Neural progenitor cell (in vitro differentiated cells): Measurements from ENCODE around the gene PHPT1.

ENCODE experiments used
- EZH2phosphoT487 ChIP-seq: fragments of 200-600 bp; sonication (generic); IDR thresholded peaks from 2 replicates; pipeline ENCODE4 v1.6.1; 2017; ENCODE audit warnings: antibody characterized with exemption
- TF ChIP-seq, protein P1 (sequence below): fragments of 200-600 bp; sonication (generic); IDR thresholded peaks from 2 replicates; pipeline ENCODE4 v1.5.1; 2017; ENCODE audit warnings: antibody characterized with exemption, mild to moderate bottlenecking

DNA sequence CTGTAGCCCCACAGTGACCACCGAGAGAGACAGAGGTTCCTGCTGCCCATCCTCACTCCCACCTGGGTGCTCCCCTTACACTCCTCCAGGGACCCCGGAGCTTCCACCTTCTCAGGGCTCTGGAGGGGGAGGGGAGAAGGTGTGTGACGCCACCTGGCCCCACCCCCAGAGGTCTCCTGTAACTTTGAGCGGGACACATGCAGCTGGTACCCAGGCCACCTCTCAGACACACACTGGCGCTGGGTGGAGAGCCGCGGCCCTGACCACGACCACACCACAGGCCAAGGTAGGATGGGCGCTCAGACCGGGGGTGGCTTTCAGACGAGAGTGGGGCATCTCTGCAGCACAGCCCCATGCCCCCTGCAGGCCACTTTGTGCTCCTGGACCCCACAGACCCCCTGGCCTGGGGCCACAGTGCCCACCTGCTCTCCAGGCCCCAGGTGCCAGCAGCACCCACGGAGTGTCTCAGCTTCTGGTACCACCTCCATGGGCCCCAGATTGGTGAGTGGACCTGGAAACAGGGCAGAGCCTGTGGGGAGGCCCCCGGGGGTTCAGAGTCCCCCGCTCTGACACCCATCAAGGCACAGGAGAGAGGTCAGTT lies 7.4 kb downstream of the PHPT1 start:
- TF ChIP-seq, protein P1, sequence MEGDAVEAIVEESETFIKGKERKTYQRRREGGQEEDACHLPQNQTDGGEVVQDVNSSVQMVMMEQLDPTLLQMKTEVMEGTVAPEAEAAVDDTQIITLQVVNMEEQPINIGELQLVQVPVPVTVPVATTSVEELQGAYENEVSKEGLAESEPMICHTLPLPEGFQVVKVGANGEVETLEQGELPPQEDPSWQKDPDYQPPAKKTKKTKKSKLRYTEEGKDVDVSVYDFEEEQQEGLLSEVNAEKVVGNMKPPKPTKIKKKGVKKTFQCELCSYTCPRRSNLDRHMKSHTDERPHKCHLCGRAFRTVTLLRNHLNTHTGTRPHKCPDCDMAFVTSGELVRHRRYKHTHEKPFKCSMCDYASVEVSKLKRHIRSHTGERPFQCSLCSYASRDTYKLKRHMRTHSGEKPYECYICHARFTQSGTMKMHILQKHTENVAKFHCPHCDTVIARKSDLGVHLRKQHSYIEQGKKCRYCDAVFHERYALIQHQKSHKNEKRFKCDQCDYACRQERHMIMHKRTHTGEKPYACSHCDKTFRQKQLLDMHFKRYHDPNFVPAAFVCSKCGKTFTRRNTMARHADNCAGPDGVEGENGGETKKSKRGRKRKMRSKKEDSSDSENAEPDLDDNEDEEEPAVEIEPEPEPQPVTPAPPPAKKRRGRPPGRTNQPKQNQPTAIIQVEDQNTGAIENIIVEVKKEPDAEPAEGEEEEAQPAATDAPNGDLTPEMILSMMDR, result no peak
- no peak for TF ChIP-seq EZH2phosphoT487
